NCI-H187 (cell line): Measurements from ENCODE around the gene PLXNA2.

ENCODE experiments used
- DNase-seq, 2 experiments: peaks; one replicate each; lab custom pipeline; 2025; lab: John Stamatoyannopoulos, UW

Gene PLXNA2

GRCh38 chr1:208222376-208223126 is 21.6 kb downstream of the PLXNA2 start:
- no peak for DNase-seq

DNA sequence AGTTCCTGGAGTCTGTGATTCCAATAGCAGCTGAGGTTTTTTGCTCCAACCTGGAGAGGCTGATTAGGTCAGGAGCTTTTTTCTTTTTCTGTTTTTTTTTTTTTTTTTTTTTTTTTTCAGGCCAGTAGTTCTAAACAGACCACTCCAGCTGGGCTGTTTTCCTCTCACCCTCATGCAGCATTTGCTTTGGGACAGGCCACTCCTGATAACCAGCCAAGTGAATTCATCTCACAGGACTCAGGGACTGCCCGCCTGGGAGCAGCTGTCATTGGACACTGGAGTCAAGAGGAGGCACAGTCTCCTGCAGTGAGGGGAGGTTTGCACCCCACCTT is 22.9 kb downstream of the PLXNA2 start:
- no peak for DNase-seq

DNA sequence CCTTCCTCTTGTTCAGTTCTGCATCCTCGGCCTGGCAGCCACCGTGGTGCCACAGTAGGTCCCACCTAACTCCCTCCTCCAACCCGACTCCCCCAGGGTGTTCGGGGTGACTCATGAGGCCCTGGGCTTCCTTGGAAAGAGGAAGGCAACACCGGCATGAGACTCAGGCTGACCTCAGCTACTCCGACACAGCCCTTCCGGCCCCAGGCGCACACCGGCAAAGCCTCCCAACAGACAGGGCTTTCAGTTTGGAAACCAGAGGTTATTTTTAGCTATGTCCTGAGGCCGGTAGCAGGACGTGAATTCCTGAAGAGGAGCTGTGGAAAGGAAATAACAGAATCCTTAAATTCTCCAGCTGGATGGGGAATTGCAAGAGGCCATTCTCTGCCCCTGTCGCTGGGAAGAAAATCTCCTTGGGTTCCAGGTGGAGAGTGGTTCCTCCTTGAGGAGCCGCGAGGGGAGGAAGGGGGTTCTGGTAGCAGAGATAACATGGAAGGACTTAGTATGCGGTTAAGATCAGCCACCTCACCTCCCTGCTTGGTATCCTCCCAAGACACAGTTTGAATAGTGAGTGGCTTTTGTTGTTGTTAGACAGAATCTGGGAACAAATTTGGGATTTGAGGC is 24.4 kb downstream of the PLXNA2 start:
- no peak for DNase-seq

DNA sequence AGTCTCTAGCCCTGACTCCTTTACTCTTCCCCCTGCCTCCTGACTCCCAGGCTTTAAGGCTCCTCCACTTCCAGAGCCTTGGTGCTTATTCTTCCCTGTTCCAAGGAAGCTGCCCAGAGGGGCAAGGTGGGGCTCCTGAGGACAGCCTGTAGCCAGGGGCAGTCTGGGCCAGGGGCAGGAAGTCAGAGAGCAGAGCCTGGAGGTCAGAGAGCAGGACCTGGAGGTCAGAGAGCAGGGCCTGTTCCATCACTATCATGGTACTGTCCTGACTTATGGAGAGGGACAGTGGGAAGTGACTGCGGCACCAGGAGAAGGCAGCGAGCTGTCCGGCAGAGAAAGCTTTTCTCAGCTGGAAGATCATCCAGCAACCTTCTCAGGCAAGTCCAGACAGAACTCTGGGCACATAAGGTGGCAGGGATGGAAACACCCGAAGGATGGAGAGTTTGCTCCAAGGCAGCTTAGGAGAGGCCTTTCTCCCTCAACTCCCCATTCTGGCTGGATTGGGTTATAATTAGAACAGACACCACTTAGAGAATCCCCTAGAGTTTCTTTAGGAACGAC is 25.0 kb downstream of the PLXNA2 start:
- no peak for DNase-seq

GRCh38 chr1:208218237-208219097 is 25.7 kb downstream of the PLXNA2 start:
- no peak for DNase-seq

DNA sequence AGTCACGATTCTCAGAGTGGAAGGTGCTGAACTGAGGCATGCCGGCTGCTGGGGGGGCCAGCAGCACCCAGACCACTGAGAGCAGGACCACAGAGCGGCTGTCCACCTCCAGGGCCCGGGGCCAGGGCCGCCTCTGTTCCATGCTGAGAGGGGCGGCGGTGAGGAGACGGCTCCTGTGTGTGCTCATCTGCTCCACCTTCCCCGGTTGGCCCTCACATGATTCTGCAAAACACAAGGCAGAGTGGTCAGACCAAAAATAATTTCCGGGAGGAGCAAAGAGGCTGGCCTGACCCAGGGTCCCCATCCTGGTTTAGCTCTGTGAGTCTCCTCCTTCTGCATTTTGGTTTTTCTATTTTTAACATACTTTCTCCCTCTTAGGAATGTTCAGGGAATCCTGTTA is 26.4 kb downstream of the PLXNA2 start:
- no peak for DNase-seq

DNA sequence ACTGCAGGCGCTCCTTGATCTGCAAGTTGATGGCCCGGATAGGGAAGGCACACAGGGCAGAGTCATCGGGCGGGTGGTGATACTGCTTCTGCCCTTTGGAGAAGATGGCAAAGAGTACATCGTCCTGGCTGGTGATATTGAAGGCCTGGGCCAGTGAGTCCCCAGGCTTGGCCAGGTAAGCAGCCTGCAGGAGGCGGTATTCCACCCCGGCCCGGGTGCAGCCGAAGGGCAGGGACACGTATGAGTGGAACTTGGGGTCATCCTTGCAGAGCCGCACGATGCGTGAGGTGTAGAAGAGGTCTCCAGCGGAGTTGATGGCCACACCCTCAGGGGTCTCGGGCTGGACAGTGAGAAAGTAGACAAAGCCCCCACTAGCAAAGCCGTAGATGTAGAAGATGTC is 27.4 kb downstream of the PLXNA2 start:
- DNase-seq = no peak

GRCh38 chr1:208216062-208216461 is 28.1 kb downstream of the PLXNA2 start:
- DNase-seq = no peak

- no peak for DNase-seq
These were observed 28.8 kb downstream of the PLXNA2 start for GRCh38 chr1:208215393-208215792.

DNA sequence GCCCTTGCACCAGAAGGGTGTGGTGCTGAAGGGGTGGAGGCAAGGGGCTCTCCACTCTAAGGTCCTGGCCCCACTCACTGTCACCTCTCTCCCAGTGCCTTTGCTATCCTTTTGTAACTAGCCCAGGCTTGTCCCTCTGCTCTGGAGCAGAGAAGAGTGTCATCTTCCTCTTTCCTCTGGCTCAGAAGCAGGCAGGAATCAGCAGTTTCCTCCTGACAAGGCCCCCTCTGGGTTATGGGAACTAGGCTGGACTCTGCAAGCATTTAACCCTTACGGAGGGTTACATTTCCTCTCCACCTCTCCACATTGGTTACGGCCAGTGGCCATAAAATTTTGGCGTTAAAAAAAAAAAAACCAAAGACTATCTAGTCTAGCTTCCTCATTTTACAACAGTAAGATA is 30.4 kb downstream of the PLXNA2 start:
- DNase-seq = no peak

DNA sequence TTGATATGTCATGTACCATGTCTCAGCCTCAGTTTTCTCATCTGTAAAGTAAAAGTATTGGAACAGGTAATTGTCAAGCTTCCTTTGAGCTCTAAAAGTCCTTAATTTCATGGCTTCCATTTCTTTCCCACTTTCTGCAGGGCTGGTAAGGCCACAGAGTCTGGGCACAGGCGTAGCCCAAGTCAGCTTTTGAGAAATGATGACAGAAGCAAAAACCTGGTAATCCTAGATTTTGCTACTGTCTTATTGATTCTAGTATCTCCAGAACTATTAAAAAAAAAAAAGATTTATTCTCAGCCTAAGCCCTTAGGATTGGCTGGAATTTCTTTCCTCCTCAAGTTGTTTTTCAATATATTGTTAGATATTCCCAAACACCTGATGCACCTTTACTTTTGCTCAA is 31.3 kb downstream of the PLXNA2 start:
- no peak for DNase-seq

GRCh38 chr1:208211921-208212843 is 32.0 kb downstream of the PLXNA2 start:
- DNase-seq = no peak

DNA sequence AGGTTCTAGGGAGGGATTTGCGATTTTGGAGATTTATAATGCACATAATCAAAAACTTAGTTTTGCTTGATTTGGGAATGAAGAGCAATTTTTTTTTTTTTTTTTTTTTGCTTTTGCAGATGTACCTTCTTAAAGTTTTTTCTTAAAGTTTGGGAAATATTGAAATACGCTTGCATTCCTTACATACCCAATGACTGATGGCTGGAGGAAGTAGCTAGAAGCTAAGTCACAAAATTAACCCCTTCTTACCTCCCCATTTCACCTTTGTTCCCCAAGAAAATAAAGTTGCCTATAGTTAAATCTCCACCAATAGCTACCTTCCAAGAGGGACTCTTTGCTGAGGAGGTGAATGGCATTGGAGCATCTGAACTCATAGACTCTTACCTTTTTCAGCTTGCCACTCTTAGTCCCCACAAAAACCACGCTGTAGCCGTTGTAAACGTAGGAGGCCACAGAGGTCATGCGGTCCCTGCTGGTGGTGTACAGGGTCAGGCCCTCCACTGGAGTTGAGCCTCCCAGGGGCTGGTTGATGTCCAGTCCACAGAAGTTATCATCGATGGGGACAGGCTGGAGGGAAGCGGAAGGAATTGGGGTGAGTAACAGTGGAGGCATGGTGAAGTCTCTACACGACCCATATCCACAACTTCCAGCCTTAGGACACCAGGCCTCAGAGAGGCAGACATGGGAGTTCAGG is 34.1 kb downstream of the PLXNA2 start:
- DNase-seq = no peak

- DNase-seq = no peak
These were observed 34.9 kb downstream of the PLXNA2 start for GRCh38 chr1:208209286-208209685.

DNA sequence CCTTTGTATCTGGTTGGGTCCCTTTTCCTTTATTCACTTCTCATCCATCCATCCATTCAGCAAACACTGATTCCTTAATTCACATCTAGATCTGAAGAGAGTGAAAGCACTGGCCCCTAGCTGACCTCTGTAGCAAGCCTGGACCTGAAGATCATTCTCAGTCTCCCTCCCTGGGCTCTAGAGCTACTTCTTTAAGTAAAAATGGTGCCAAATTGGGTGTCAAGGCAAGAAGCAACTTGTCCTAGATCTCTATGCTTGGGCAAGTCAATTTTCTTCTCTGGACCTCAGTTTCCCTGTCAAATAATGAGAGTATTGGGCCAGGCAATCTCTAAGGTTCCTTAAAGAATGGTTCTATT is 36.1 kb downstream of the PLXNA2 start:
- no peak for DNase-seq

DNA sequence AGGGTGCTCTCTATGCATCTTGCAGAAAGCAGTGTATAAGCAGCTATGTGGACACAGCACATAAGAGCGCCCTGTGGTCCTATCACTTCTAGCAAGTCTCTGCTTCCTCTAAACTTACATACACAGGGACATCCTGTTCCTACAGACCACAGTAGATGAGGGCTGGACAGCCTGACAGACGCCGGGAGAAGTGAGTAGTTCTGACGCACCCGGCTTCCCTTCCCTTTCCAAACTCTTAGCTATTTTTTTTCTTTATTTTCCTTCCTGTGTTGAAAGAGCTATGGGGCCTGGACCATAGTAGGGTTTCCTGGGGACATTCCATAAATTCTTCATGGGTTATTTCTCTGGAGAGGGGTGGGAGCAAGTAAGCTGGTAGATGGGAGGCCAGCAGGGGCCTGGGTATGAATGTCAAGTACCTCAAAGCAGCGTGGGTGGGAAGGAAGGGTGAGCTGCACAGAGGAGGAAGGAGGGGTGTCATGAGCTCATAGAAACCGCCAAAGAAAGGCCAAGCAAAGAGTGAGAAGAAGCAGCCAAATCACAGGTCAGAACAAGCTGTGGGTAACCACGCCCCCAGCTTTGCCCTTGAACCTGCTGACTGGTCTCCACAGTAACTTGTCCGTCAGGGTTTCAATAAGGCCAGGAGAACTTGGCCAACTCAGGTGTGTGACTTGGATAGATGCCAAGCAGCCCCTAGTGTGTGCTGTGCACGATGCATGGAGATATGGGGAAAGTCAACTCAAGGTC is 36.6 kb downstream of the PLXNA2 start:
- DNase-seq = no peak

DNA sequence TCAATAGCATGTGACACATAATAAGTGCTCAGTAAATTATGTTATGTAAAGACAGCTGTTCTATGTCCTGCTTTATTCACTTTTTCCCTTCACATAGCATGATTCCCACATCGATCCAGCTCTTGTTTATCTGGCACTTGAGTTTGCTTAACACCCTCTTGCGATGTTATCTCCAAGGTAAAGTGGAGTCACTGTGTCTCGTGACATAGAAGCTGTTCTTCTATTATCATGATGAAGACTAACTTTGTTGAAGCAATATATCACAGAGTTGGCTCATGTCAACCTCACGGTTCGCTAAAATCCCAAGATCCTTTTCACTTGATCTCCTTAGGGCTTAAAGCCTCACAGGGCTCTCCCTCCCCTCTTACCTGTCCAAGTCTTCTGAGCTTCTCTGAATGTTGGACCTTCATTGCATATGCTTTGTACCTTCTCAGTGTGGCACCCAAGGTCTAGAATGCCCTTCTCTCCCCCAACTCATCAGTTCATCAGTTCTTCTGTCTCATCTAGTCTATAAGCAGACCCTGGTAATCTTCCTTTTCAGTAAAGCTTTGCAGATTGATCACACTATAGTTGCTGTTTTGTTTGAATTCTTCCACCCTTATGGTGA is 38.0 kb downstream of the PLXNA2 start:
- no peak for DNase-seq

DNA sequence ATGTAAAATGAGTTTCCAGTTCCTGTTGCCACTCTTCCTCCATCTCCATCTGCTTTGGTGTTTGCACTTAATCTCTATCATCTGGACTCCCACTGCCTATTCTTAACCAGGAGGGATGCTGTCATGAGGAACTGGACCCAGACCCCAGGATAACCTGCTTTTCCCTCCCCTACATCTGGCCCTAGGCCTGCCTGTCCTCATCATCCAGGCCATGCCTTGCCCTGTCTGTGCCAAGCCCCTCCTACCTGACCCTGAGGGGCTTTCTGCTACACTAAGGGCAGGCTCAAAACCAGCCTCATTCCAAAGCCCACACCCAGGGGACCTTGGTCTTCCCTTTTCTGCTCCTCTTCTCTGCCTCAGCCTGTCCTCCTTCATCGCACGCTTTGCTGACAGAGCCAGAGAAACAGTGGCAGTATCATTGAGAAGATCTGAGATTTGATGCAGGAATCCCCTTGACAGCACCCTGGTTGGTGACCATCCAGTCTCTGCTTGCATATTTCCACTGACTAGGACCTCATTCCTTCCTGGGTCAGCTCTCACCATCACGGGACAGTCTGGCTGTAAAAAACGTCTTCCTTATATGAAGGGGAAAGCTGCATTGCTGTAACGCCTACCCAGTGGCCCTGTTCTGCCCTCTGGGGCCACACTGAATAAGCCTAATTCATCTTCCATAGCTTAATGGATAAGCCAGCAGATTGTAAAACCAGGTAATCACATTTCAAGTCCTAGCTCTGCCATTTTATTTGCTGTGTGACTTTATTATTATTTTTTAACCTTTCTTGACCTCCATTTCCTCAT is 38.8 kb downstream of the PLXNA2 start:
- DNase-seq = no peak

- DNase-seq = no peak
These were observed 39.4 kb downstream of the PLXNA2 start for GRCh38 chr1:208204779-208205178.
